GM04503 (cell line): ENCODE results near the gene RHBG.

Experiments
- DNase-seq: peaks from one replicate; pipeline ENCODE4 v3.0.0-alpha.2; 2012; ENCODE audit warnings: low read depth

Gene RHBG

GRCh38 chr1:156427957-156428356 is 58.9 kb downstream of the RHBG start:
- DNase-seq = no peak

- DNase-seq = no peak
These were observed 59.8 kb downstream of the RHBG start for GRCh38 chr1:156428746-156429288.

GRCh38 chr1:156429313-156430060 is 60.5 kb downstream of the RHBG start:
- no peak for DNase-seq

GRCh38 chr1:156430303-156430702 is 61.3 kb downstream of the RHBG start:
- no peak for DNase-seq

GRCh38 chr1:156430866-156431265 is 61.9 kb downstream of the RHBG start:
- no peak for DNase-seq

- no peak for DNase-seq
These were observed 62.4 kb downstream of the RHBG start for GRCh38 chr1:156431366-156431765.

- no peak for DNase-seq
These were observed 63.0 kb downstream of the RHBG start for GRCh38 chr1:156431769-156432668.

- no peak for DNase-seq
These were observed 63.6 kb downstream of the RHBG start for GRCh38 chr1:156432669-156433018.

GRCh38 chr1:156433032-156433431 is 64.0 kb downstream of the RHBG start:
- DNase-seq = no peak

GRCh38 chr1:156433602-156434001 is 64.6 kb downstream of the RHBG start:
- no peak for DNase-seq
